CD4-positive, CD25-positive, alpha-beta regulatory T cell (primary cell): Measurements from ENCODE around the gene USP46. TPM values are rescaled to one million over a fixed set of nuclear protein-coding genes. Genes with fewer than 3 reads are reported as not detected.

Source experiments
- ATAC-seq, 2 donors: fragments of 150-1000 bp; cut with Tn5 transposase; one replicate each; pipeline ENCODE4 v1.10.0; 2021; ENCODE audit warnings: low read depth in 2 of 2, moderate number of reproducible peaks in 2 of 2, moderate library complexity in 1 of 2
- DNase-seq, 3 donors: peaks; one replicate each; pipeline versions ENCODE4 v3.0.0 to v3.0.0-alpha.2; 2012 to 2022; ENCODE audit warnings: mixed read lengths in 1 of 3
- H3K27ac ChIP-seq: one replicate; pipeline ENCODE4 v1.7.0; 2013; ENCODE audit warnings: mild to moderate bottlenecking, low read length; ENCODE audit not compliant: insufficient read depth, poor library complexity, severe bottlenecking
- H3K27me3 ChIP-seq: one replicate; pipeline ENCODE4 v1.7.0; 2013; ENCODE audit warnings: low read length; ENCODE audit not compliant: control insufficient read depth, insufficient read depth
- H3K36me3 ChIP-seq: one replicate; pipeline ENCODE4 v1.7.0; 2013; ENCODE audit warnings: mild to moderate bottlenecking, low read length, moderate library complexity; ENCODE audit not compliant: control insufficient read depth, insufficient read depth
- H3K4me1 ChIP-seq: 2 replicates; pipeline ENCODE4 v1.7.0; 2013; ENCODE audit warnings: mild to moderate bottlenecking, low read length; ENCODE audit not compliant: insufficient read depth, control insufficient read depth, poor library complexity, severe bottlenecking
- H3K4me3 ChIP-seq: one replicate; pipeline ENCODE4 v1.7.0; 2013; ENCODE audit warnings: low read depth, mild to moderate bottlenecking, low read length, moderate library complexity
- H3K9me3 ChIP-seq, 2 experiments: 1 replicate in 1 of 2; 2 replicates in 1 of 2; pipeline ENCODE4 v1.7.0; 2013; ENCODE audit warnings: low read length in 2 of 2, mild to moderate bottlenecking in 1 of 2, moderate library complexity in 1 of 2; ENCODE audit not compliant: control insufficient read depth in 2 of 2
- H3K27ac Mint-ChIP-seq, 3 donors: one replicate each; pipeline ENCODE4 v1.8.0; 2020 to 2022; ENCODE audit warnings: mild to moderate bottlenecking in 3 of 3, mixed read lengths in 3 of 3, moderate library complexity in 2 of 3
- H3K27me3 Mint-ChIP-seq: one replicate; pipeline ENCODE4 v1.8.0; 2022; ENCODE audit warnings: mild to moderate bottlenecking, mixed read lengths
- H3K36me3 Mint-ChIP-seq: one replicate; pipeline ENCODE4 v1.8.0; 2020; ENCODE audit warnings: mixed read lengths
- H3K4me1 Mint-ChIP-seq, 4 donors: one replicate each; pipeline ENCODE4 v1.8.0; 2020 to 2022; ENCODE audit warnings: mixed read lengths in 4 of 4, mild to moderate bottlenecking in 1 of 4
- H3K4me3 Mint-ChIP-seq, 4 donors: one replicate each; pipeline ENCODE4 v1.8.0; 2020 to 2022; ENCODE audit warnings: mild to moderate bottlenecking in 4 of 4, mixed read lengths in 4 of 4, moderate library complexity in 3 of 4
- H3K9me3 Mint-ChIP-seq, 7 donors: one replicate each; pipeline ENCODE4 v1.8.0; 2020 to 2022; ENCODE audit warnings: mixed read lengths in 7 of 7, mild to moderate bottlenecking in 3 of 7, moderate library complexity in 2 of 7
- polyA plus RNA-seq, 4 donors: library from polyadenylated mRNA; unstranded; fragments of 300-500 nt; fragmentation: Illumina TruSeq; gene quantifications; one replicate each; pipeline ENCODE4 v1.2.3, GENCODE V29; 2021
- total RNA-seq: library from RNA; stranded (reverse); gene quantifications from one replicate; pipeline ENCODE4 v1.2.3, GENCODE V29; 2022

Gene USP46
- total and polyA plus RNA-seq, 5 donors from 2014 or later, result 0.32 to 9.6 (median 1.7) TPM

- H3K4me1 ChIP-seq, result peaks cover 8% of the 10 kb centered on the region
- H3K27ac ChIP-seq, result no peak overlapping the region
- peaks cover 29% of the 10 kb centered on the region for H3K27me3 Mint-ChIP-seq
- no peak overlapping the region for H3K27ac Mint-ChIP-seq
- no peak overlapping the region for H3K4me3 ChIP-seq
- H3K36me3 Mint-ChIP-seq, result no peaks in the 10 kb centered on the region
- ATAC-seq (no peak), DNase-seq (no peak)
- peaks cover 5% of the 10 kb centered on the region for H3K27me3 ChIP-seq
- H3K36me3 ChIP-seq, result no peaks in the 10 kb centered on the region
- no peaks in the 10 kb centered on the region for H3K9me3 ChIP-seq
- no peak overlapping the region for H3K4me3 Mint-ChIP-seq
- H3K9me3 Mint-ChIP-seq, result peaks cover 0 to 6% (median 3%) of the 10 kb centered on the region in 7 donors
- peaks cover 0 to 11% (median 6%) of the 10 kb centered on the region in 4 donors for H3K4me1 Mint-ChIP-seq
Observed at GRCh38 chr4:52664479-52664878, 5.4 kb upstream of the USP46 start.

- peaks cover 15% of the 10 kb centered on the region for H3K4me1 ChIP-seq
- H3K27me3 Mint-ChIP-seq, result peaks cover 42% of the 10 kb centered on the region
- DNase-seq, result no peak
- no peaks in the 10 kb centered on the region for H3K36me3 Mint-ChIP-seq
- peaks cover 0 to 24% (median 14%) of the 10 kb centered on the region in 4 donors for H3K4me1 Mint-ChIP-seq
- H3K27ac Mint-ChIP-seq, result no peak overlapping the region
- H3K9me3 ChIP-seq, result no peaks in the 10 kb centered on the region
- H3K27ac ChIP-seq, result no peak overlapping the region
- H3K4me3 Mint-ChIP-seq, result peak overlapping the region in 2 of 4 donors; percentile 34
- no peak for ATAC-seq
- H3K36me3 ChIP-seq, result no peaks in the 10 kb centered on the region
- H3K9me3 Mint-ChIP-seq, result peaks cover 0 to 9% (median 2%) of the 10 kb centered on the region in 7 donors
- H3K4me3 ChIP-seq, result no peak overlapping the region
- peaks cover 5% of the 10 kb centered on the region for H3K27me3 ChIP-seq
Observed at GRCh38 chr4:52661966-52662690, 3.0 kb upstream of the USP46 start.

- ATAC-seq (no peak), DNase-seq (no peak)
- Mint-ChIP-seq H3K27ac (peak overlapping the region in 1 of 3 donors; percentile 57), H3K27me3 (peaks cover 52% of the 10 kb centered on the region), H3K4me3 (peak overlapping the region; percentile 83 to 94 (median 89)), H3K36me3 (no peaks in the 10 kb centered on the region), H3K9me3 (peaks cover 0 to 9% (median 2%) of the 10 kb centered on the region in 7 donors), H3K4me1 (peaks cover 0 to 29% (median 16%) of the 10 kb centered on the region in 4 donors)
- Histone ChIP-seq H3K4me1 (peaks cover 15% of the 10 kb centered on the region), H3K27ac (no peak overlapping the region), H3K9me3 (no peaks in the 10 kb centered on the region), H3K36me3 (no peaks in the 10 kb centered on the region), H3K4me3 (no peak overlapping the region), H3K27me3 (peaks cover 5% of the 10 kb centered on the region)
Observed at GRCh38 chr4:52660643-52661042, 1.5 kb upstream of the USP46 start.

- H3K4me3 Mint-ChIP-seq, result peak overlapping the region; percentile 83 to 94 (median 89)
- peaks cover 0 to 9% (median 2%) of the 10 kb centered on the region in 7 donors for H3K9me3 Mint-ChIP-seq
- ATAC-seq (no peak), DNase-seq (no peak)
- peaks cover 5% of the 10 kb centered on the region for H3K27me3 ChIP-seq
- peak overlapping the region in 2 of 3 donors; percentile 10 to 86 for H3K27ac Mint-ChIP-seq
- no peaks in the 10 kb centered on the region for H3K36me3 ChIP-seq
- H3K27ac ChIP-seq, result no peak overlapping the region
- peaks cover 0 to 30% (median 18%) of the 10 kb centered on the region in 4 donors for H3K4me1 Mint-ChIP-seq
- peaks cover 52% of the 10 kb centered on the region for H3K27me3 Mint-ChIP-seq
- no peaks in the 10 kb centered on the region for H3K36me3 Mint-ChIP-seq
- peak overlapping the region; percentile 59 for H3K4me3 ChIP-seq
- peaks cover 15% of the 10 kb centered on the region for H3K4me1 ChIP-seq
- no peaks in the 10 kb centered on the region for H3K9me3 ChIP-seq
Observed at GRCh38 chr4:52659722-52660261, 691 bp upstream of the USP46 start.

- DNase-seq (no peak), ATAC-seq (no peak)
- Histone ChIP-seq H3K9me3 (no peaks in the 10 kb centered on the region), H3K27ac (no peak overlapping the region), H3K27me3 (peaks cover 5% of the 10 kb centered on the region), H3K36me3 (no peaks in the 10 kb centered on the region), H3K4me3 (peak overlapping the region; percentile 15), H3K4me1 (peaks cover 15% of the 10 kb centered on the region)
- Mint-ChIP-seq H3K4me3 (peak overlapping the region; percentile 53 to 78 (median 76)), H3K27me3 (peaks cover 52% of the 10 kb centered on the region), H3K9me3 (peaks cover 0 to 9% (median 2%) of the 10 kb centered on the region in 7 donors), H3K27ac (no peak overlapping the region), H3K36me3 (no peaks in the 10 kb centered on the region), H3K4me1 (peaks cover 0 to 30% (median 18%) of the 10 kb centered on the region in 4 donors)
Observed at GRCh38 chr4:52658641-52659000, 480 bp downstream of the USP46 start.

GRCh38 chr4:52657618-52658501 is 1.2 kb downstream of the USP46 start:
- no peaks in the 10 kb centered on the region for H3K36me3 ChIP-seq
- H3K4me1 ChIP-seq, result peaks cover 15% of the 10 kb centered on the region
- no peak overlapping the region for H3K27ac ChIP-seq
- Mint-ChIP-seq H3K36me3 (no peaks in the 10 kb centered on the region), H3K27me3 (peaks cover 52% of the 10 kb centered on the region), H3K27ac (peak overlapping the region in 1 of 3 donors; percentile 8), H3K9me3 (peaks cover 0 to 9% (median 2%) of the 10 kb centered on the region in 7 donors), H3K4me1 (peaks cover 0 to 30% (median 18%) of the 10 kb centered on the region in 4 donors), H3K4me3 (peak overlapping the region; percentile 76 to 86 (median 78))
- H3K27me3 ChIP-seq, result peaks cover 5% of the 10 kb centered on the region
- ATAC-seq (no peak), DNase-seq (no peak)
- H3K9me3 ChIP-seq, result no peaks in the 10 kb centered on the region
- no peak overlapping the region for H3K4me3 ChIP-seq

GRCh38 chr4:52657292-52657617 is 1.8 kb downstream of the USP46 start:
- ATAC-seq (no peak), DNase-seq (no peak)
- Histone ChIP-seq H3K4me3 (no peak overlapping the region), H3K4me1 (peaks cover 15% of the 10 kb centered on the region), H3K36me3 (no peaks in the 10 kb centered on the region), H3K9me3 (no peaks in the 10 kb centered on the region), H3K27me3 (peaks cover 5% of the 10 kb centered on the region), H3K27ac (no peak overlapping the region)
- Mint-ChIP-seq H3K4me3 (peak overlapping the region in 3 of 4 donors; percentile 76 to 78 (median 77)), H3K9me3 (peaks cover 0 to 7% (median 2%) of the 10 kb centered on the region in 7 donors), H3K36me3 (no peaks in the 10 kb centered on the region), H3K4me1 (peaks cover 0 to 30% (median 18%) of the 10 kb centered on the region in 4 donors), H3K27me3 (peaks cover 47% of the 10 kb centered on the region), H3K27ac (no peak overlapping the region)
